LoVo (cell line): Measurements from ENCODE around the gene THUMPD2.
A peak's percentile ranks its signal among the peaks of the same experiment; 100 is the strongest.

Experiments used
- DNase-seq: peaks from one replicate; pipeline ENCODE4 v3.0.0-alpha.2; 2016; ENCODE audit warnings: low spot score

The THUMPD2 gene

DNA sequence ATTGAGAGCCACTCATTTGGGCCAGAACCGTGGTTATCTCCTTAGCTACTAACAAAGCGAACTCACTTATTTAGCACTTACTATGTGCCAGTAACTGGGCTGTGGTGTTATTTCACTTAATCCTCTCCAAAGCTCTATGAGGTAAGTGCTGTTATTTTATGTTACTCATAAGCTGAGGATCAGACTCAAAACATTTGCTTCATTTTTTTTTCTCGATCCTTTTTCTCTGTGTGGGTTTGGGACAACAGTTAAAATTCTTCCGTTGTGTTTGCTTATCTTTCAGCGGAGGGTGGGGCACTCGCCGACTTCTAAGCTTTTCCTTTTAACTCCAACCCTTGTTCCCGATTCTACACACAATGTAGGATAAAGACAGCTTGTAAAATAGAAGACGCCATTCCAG lies 60.6 kb downstream of the THUMPD2 start:
- peak; percentile 20 for DNase-seq

DNA sequence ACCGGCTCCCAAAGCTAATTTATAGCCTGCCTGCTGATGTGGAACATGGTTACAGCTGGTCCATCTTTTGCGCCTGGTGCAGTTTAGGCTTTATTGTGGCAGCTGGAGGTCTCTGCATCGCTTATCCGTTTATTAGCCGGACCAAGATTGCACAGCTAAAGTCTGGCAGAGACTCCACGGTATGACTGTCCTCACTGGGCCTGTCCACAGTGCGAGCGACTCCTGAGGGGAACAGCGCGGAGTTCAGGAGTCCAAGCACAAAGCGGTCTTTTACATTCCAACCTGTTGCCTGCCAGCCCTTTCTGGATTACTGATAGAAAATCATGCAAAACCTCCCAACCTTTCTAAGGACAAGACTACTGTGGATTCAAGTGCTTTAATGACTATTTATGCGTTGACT lies 62.0 kb downstream of the THUMPD2 start:
- DNase-seq = no peak

DNA sequence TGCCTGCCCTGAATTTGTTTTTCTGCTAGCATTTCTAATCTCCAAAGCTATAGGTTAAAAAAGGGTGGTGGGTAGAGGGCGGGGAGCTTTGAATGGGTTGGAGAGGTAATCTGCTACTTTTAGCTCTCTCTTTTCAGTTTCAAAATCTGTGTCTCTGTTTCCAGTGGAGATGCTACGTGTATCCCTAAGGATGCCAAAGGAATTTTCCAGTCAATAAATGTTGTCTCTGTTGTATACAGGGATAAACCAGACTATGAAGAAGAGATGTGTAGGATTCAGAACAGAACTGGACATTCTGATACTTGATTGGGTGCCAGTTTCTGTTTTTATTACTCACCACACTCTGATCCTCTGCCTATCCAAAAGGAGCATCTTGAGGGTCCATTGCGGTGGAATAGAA lies 63.2 kb downstream of the THUMPD2 start:
- no peak for DNase-seq

DNA sequence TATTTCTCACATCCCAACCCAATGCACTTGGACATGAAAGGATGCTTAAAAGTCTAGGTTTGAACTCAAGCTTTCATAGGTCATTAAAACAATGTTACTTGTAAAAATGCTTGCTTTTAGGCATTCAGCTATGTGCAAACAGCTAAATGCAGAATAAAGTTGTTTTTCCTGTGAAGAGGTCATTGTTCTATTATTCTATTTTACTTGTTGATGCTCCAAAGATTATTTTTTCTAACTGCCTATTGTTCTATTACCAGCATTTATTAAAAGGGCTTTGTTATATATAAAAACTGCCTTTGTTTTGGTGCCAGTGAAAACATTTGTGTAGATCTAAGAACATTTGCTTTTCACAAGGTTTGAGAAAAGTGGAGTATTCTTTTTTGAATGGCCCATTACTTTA lies 64.0 kb downstream of the THUMPD2 start:
- no peak for DNase-seq

DNA sequence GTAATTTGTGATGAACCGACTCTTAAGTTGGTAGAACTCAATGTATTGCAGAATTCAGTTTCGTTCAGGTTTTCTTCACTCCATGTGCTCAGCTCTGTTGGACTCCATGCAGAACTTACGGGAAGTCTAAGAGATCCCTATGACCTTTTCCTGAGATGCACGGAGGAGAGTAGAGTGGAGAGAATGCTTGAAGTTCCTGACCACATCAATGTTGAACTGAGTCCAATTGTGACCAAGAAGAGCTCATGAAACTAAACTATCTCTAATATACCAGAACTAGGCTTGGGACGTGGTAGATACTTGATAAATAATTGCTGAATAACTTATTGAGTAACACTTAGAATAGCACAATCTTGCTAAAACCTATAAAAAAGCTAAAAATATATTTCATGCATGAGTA lies 66.1 kb downstream of the THUMPD2 start:
- no peak for DNase-seq

DNA sequence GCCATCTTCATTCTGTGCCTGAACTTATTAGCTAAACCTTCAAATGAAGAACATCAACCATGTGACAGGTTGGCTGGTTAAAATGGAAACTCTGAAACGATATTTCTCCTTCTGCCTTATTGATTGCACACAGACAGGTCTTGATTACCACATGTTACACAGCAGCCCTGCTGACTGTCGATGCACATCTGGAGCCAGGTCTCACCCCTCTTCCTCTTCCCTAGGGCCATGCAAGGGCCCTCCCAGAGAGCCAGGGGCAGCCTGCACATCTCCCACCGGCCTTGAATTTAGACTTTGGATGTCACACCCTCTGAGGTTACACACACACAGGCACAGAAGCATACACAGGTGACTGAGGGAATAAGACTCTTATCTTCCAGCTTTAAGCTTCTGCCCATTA lies 68.3 kb downstream of the THUMPD2 start:
- DNase-seq = no peak

DNA sequence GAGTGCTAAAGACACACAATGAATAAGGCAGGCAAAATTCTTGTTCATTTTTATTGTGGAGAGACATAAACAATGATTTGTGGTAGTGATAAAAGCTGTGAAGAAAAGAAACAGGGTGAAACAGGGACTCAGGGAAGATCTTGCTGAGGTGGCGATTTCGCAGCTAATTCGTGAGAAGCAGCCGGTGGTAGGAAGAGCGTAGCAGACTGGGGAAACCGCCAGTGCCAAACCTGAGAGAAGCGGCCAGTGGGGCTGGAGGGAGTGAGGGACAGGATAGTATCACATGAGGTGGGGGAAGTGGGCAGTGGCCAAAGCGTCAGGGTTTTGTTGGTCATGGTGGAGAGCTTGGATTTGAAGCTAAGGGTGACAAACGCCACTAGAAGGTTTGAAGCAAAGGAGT lies 71.1 kb downstream of the THUMPD2 start:
- DNase-seq = no peak

DNA sequence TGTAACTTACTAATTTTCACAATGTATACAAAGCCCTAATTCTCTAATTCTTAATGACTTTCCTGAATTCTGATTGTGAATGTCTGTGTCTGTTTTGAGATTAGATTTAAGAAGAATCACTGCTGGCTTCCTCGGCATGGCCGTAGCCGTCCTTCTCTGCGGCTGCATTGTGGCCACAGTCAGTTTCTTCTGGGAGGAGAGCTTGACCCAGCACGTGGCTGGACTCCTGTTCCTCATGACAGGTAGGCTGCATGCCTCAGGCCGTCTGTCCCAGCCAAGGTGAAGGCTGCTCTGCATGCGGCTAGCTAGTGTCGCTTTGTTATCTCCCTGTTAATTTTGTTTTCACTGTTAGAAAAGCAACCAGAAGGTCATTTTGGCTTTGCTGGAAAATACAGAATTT lies 72.1 kb downstream of the THUMPD2 start:
- no peak for DNase-seq

DNA sequence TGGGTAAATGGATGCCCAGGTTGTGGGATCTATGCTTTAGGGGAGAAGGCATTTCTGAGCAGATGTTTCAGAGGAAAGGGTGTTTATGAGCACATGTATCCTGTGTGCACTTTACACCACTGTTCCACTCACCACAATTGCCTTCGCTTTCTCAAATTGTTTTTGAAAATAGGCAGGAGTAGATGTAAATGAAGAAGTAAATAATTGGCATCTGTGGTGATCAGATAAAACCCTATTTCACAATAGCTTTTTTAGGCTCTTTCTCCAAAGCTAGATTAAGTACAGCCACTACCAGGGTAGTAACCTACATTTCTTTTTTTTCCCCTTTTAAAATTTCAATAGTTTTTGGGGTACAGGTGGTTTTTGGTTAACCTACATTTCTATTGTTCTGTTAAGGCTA lies 72.7 kb downstream of the THUMPD2 start:
- DNase-seq = no peak

DNA sequence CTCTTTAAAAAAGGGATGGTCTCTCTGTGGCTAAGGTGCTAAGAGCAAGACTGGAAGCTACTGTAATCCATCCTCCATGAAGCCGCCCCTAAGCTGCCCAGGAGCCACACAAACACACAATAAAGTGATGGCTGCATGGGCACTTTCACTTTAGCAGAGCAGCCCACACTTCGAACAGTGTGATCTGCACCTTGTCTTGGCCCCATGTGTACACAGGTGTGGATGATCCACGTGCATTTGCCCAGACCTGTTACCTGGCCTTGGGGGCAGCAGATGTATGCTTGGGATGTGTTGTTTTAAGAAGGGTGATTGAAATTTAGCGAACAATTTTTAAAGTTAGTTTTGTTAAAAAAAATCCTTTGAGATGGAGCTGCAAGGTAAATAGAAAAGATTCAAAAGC lies 73.4 kb downstream of the THUMPD2 start:
- DNase-seq = no peak

DNA sequence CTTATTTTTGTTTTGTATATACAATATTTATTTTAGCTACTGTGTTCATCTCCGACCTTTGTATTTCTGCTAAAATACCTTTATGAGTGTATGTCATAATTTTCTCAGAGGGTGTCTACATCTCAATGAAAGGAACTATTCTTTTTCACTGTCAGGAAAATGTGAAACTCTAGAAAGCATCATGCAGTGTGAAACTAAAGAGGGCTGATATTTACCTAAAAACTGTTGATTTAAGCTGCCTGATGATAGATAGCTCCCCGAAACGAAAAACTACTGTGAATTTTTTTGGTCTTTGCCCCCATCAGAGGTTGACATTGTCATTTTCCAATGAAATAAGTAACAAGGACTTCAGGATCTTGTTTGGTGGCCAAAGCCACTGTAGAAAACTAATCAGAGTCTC lies 74.5 kb downstream of the THUMPD2 start:
- no peak for DNase-seq

DNA sequence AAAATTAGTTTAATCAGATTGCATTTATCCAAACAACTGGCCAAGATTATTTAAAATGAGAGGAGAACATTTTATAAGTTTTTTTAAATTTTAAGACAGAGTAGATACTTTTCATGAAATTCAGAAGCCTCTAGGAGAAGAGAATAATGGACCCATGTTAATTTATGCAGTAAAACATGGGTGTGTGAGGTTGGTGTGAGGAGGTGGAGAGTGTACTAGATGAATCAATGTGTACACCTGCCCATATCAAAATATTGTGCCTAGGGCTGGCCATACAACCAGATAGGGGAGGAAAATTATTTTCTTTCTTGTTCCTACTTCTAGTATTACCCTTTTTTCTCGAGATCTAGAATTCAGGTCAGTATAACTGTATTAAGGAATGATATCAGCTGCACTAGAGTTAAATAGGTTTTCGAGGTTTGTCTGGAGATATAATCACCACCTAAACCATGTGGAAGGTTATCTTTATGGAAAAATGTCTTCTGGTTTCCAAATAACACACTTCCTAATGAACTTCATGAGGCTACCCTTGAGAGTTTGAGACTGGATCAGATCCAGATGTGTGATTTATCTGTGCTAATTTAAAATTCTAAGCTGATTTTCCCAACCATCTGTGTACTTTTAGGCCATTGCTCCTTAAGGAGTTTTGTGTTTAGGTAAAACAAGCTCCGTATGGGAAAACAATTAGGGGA lies 75.7 kb downstream of the THUMPD2 start:
- DNase-seq = no peak

DNA sequence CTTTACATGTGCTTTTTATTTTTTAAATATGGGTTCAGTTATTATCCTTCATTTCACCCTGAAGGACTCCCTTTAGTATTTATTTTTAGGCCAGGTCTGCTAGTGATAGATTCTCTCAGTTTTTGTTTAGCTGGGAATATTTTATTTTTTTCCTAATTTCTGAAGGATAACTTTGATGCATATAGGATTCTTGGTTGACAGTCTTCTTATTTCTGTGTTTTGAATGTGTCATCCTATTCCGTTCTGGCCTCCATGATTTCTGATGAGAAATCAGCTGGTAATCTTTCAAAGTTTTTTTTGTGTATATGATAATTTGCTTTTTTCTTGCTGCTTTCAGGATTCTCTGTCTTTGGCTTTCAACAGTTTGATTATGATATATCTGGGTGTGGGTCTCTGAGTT lies 77.9 kb downstream of the THUMPD2 start:
- no peak for DNase-seq

DNA sequence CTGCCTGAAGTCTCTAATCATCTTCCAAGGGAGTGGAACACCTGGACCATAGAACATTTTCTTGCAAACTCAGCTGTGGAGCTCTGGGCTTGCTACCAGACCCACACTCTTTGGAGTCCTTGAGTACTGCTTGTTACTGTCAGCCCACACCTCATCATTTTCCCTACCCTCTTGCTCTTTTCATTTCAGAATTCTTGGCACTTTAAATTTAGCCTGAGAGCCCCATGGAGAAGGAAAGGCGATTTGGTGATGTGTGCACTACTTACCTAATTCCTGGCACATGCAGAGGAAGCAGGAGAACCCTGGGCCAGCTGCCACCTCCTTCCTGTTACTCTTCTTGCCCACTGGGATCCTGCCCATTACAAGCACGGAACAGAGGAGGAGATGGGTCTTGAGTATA lies 81.6 kb downstream of the THUMPD2 start:
- DNase-seq = no peak

DNA sequence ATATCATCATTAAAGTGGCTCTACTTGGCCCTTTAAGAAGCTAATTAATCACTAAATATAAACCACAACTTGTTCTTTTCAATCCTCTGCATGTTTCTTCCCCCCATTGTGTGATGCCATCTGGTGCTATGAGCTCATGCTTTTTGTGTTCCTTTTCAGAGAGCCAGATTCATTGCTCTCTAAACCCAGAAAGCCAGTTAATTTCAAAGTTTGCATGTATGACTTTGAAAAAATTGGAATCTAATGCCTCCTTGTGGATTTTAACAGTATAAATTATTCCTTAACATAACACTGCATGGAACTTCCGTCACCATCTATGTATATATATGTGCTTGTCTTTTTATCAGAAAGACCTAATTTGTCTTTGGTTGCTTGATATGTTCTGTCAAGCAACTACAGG lies 82.2 kb downstream of the THUMPD2 start:
- DNase-seq = peak; percentile 11

DNA sequence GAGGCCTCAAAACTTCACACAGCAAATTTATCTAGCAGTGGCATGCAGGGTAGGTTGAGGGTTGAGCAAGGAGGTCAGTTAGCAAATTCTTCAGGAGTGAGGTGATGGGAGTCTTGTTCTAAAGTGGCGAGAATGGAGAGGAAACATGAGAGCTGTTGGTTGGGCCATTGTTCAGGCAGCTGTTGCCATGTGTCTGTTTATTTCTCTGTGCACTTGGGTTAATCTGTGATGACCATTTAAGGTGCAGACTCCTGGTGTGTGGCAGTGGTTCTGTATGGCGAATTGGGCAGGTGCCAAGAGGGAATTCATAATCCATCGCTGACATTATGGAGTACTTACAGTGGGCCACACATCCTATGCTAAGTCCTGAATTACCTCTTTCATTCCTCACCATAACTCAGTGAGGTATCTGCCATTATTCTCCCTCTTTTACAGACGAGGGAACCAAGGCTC lies 82.9 kb downstream of the THUMPD2 start:
- no peak for DNase-seq

DNA sequence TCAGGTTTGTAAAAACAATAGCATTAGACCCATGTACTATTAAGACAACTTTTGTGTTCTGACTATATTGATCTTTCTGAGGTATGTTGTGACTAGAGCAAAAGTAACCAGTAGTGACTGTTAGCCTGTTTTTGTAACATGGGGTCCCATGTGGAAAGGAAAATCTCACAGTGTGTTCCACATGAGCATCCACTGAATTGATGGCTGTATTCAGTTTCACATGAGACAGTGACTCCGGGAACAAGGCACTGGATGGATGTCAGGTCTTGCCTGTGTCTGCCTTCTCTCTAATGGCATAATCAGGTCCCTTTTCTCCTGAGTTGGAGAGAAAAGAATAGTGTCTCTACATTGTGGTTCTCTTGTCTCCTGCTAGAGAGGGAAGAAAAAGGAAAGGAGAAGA lies 85.8 kb downstream of the THUMPD2 start:
- no peak for DNase-seq

DNA sequence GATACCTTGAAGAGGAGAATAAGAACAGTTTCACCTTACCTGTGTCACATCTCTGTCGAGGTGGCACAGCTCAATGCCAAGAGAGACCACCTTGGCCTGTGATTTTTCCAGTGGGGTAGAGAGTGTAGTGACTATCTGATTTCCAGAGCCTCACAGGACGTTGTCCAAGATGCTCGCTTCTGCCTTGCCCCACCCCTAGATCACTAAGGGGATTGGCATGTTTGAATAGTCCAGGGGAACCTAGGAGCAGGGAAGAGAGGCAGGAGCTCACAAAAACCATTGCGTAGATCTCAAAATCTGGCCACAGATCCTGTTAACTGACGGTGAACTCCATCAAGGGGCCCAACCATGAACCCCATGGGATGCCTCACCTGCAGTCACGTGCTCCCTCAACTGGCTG lies 89.2 kb downstream of the THUMPD2 start:
- DNase-seq = no peak

DNA sequence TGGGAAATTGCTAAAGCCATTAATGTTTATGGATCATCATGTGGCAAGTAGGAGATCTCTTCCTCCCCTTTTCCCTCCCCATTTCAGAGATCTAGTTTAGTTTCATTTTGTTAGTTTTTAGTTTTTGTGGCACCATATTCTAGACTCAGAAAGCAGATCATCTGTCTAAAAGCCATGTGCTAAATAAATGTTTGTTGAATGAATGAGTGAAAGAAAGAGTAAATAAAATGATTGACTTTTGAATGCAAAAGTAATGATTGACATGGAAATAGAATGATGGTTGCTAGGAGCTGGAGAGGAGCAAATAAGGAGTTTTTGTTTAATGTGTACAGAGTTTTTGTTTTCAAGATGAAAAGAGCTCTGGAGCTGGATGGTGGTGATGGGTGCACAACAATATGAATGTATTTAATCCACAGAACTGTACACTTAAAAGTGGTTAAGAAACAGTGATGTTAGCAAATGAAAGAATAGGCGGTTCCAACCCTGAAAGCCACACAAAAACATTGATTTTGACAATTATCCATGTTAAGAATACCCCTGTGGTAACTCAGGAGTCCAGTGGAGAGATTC lies 89.7 kb downstream of the THUMPD2 start:
- DNase-seq = no peak

DNA sequence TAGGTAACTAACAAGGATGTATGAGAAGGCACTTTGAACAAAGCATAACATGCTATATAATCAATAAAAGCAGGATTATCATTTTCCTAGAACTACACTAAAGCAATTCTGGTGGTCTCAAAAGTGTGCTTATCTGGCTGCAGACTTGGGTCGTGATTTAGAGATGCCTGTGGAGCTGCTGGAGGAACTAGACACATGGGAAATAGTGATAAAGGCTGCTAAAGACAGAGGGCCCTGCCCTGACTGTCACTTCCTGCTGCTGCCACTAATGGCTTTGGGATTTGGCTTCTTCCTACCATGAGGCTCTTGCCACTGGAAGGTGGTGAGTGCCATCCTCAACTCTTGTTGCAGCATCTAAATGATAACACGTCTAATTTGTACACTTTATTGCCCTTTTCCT lies 90.9 kb downstream of the THUMPD2 start:
- DNase-seq = no peak

DNA sequence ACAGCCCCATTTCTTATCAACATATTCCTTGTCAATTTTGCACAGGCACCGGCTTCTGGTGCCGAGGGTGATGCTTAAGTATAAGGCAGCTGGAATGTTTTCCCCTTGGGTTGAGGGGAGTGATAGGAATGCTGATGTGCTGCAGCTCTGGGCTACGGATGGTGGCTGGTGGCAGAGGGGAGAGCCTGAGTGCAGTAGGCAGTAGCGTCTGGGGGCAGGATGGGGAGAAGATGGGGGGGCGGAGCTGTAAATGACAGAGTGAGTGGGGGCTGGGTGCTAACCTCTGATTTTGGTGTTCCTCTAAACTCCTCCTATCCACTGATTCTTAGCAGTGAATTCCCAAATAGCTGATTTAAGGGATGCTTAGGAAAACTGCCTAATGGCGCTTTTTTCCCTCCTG lies 92.6 kb downstream of the THUMPD2 start:
- no peak for DNase-seq
